Lung (tissue), 12 donors: ENCODE results near the gene GRM4. TPM values are rescaled to one million over a fixed set of nuclear protein-coding genes. Genes with fewer than 3 reads are reported as not detected.

ENCODE experiments used
- ATAC-seq: fragments of 200-7000 bp; cut with Tn5 transposase; one replicate; pipeline ENCODE4 v1.9.1; 2020; ENCODE audit warnings: moderate number of reproducible peaks; ENCODE audit not compliant: insufficient read depth, low FRiP score
- DNase-seq, 3 donors: peaks; one replicate each; pipeline ENCODE4 v3.0.0-alpha.2; 2013 to 2017
- H3K27ac ChIP-seq, 2 donors: one replicate each; pipeline ENCODE4 v1.5.1; 2013; ENCODE audit warnings: mild to moderate bottlenecking in 2 of 2, moderate library complexity in 2 of 2, control low read depth in 1 of 2, inconsistent platforms in 1 of 2, low read depth in 1 of 2, low read length in 1 of 2
- H3K27me3 ChIP-seq, 3 donors: one replicate each; pipeline ENCODE4 v1.5.1; 2013; ENCODE audit warnings: low read length in 2 of 3; ENCODE audit not compliant: control insufficient read depth in 3 of 3, insufficient read depth in 3 of 3
- H3K36me3 ChIP-seq, 4 donors: one replicate each; pipeline ENCODE4 v1.5.1; 2013; ENCODE audit warnings: low read length in 4 of 4, mild to moderate bottlenecking in 1 of 4, moderate library complexity in 1 of 4; ENCODE audit not compliant: control insufficient read depth in 4 of 4, insufficient read depth in 4 of 4
- H3K4me1 ChIP-seq, 5 donors: one replicate each; pipeline ENCODE4 v1.5.1; 2013; ENCODE audit warnings: low read length in 5 of 5, mild to moderate bottlenecking in 2 of 5, moderate library complexity in 1 of 5; ENCODE audit not compliant: control insufficient read depth in 5 of 5, insufficient read depth in 5 of 5
- H3K4me3 ChIP-seq: one replicate; pipeline ENCODE4 v1.5.1; 2013; ENCODE audit warnings: mild to moderate bottlenecking, control low read depth, moderate library complexity
- H3K9ac ChIP-seq, 2 donors: one replicate each; pipeline ENCODE4 v1.5.1; 2013; ENCODE audit warnings: low read length in 2 of 2, control low read depth in 1 of 2; ENCODE audit not compliant: insufficient read depth in 1 of 2
- H3K9me3 ChIP-seq, 4 donors: one replicate each; pipeline ENCODE4 v1.5.1; 2013; ENCODE audit warnings: low read length in 3 of 4, mild to moderate bottlenecking in 1 of 4, moderate library complexity in 1 of 4; ENCODE audit not compliant: control insufficient read depth in 4 of 4, insufficient read depth in 3 of 4
- WGBS, 2 donors: extraction: QIAGEN DNeasy Blood & Tissue Kit; methylation state at CpG; one replicate each; pipeline ENCODE4 v1.1.7; 2013; 5-methylcytosine and 5-hydroxymethylcytosine counted together
- polyA plus RNA-seq, 2 donors: library from polyadenylated mRNA; stranded (reverse); fragments of 200-250 nt; gene quantifications; one replicate each; pipeline ENCODE4 v1.2.1, GENCODE V29; 2013
- total RNA-seq, 2 donors: library from RNA; depleted of rRNA in 1 of 2; stranded (reverse); fragments of >200 nt in 1 of 2; gene quantifications; one replicate each; pipeline ENCODE4 v1.2.1, GENCODE V29; 2014 to 2021
- TF ChIP-seq, protein P1 (sequence below): IDR thresholded peaks from 2 replicates; pipeline ENCODE4 v1.5.1; 2012; ENCODE audit warnings: mild to moderate bottlenecking; ENCODE audit errors: control extremely low read depth, extremely low read depth
- donor health status: control.
- donor health status: control.
- donor health status: Bipolar disorder and iron deficiency.
- donor health status: healthy.
- donor health status: DM: yes; HTN: yes; CAD: no.

Gene GRM4
- total and polyA plus RNA-seq, 4 donors: 0.02 to 0.34 (median 0.09) TPM

GRCh38 chr6:34065466-34066217 lies 80.2 kb downstream of the GRM4 start:
- Histone ChIP-seq H3K36me3 (no peaks in the 10 kb centered on the region), H3K27me3 (peaks cover 0 to 25% (median 0%) of the 10 kb centered on the region in 3 donors), H3K4me1 (peaks cover 0 to 4% (median 0%) of the 10 kb centered on the region in 5 donors), H3K4me3 (no peak overlapping the region), H3K9me3 (peaks cover 0 to 3% (median 0%) of the 10 kb centered on the region in 4 donors), H3K9ac (no peak overlapping the region), H3K27ac (no peak overlapping the region)
- TF ChIP-seq, protein P1, sequence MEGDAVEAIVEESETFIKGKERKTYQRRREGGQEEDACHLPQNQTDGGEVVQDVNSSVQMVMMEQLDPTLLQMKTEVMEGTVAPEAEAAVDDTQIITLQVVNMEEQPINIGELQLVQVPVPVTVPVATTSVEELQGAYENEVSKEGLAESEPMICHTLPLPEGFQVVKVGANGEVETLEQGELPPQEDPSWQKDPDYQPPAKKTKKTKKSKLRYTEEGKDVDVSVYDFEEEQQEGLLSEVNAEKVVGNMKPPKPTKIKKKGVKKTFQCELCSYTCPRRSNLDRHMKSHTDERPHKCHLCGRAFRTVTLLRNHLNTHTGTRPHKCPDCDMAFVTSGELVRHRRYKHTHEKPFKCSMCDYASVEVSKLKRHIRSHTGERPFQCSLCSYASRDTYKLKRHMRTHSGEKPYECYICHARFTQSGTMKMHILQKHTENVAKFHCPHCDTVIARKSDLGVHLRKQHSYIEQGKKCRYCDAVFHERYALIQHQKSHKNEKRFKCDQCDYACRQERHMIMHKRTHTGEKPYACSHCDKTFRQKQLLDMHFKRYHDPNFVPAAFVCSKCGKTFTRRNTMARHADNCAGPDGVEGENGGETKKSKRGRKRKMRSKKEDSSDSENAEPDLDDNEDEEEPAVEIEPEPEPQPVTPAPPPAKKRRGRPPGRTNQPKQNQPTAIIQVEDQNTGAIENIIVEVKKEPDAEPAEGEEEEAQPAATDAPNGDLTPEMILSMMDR: no peak
- peak; percentile 29 to 31 (median 30) for DNase-seq
- WGBS, 2 donors: 57 to 76% methylated on average over 24 of the region's 24 CpGs
- ATAC-seq: no peak

DNA sequence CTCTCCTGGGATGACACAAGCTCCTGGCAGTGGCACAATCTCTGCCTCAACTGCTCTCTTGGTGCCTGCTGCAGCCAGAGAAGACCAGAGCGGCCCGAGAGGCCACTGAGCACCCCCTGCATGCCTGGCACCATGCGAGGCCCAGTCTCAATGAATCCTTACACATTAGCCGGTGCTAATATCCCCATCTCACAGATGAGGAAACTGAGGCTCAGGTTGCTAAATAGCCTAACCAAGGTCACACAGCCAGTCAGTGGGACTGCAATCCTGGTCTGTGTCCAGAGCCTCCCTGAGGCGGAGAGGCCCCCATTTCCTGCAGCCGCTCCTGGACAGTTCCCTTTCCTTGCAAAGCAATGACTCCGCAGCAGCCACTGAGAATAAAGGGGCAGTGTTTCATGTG lies 81.2 kb downstream of the GRM4 start:
- no peak for DNase-seq

GRCh38 chr6:34063651-34064050 lies 82.2 kb downstream of the GRM4 start:
- TF ChIP-seq, protein P1: no peak
- peaks cover 0 to 3% (median 0%) of the 10 kb centered on the region in 4 donors for H3K9me3 ChIP-seq
- H3K4me3 ChIP-seq: no peak overlapping the region
- no peak overlapping the region for H3K9ac ChIP-seq
- 56 to 68% methylated on average over 6 of the region's 6 CpGs for WGBS, 2 donors
- ATAC-seq (no peak), DNase-seq (peak in 2 of 3 donors; percentile 21 to 37)
- H3K27me3 ChIP-seq: peaks cover 0 to 22% (median 0%) of the 10 kb centered on the region in 3 donors
- no peaks in the 10 kb centered on the region for H3K36me3 ChIP-seq
- no peak overlapping the region for H3K27ac ChIP-seq
- peaks cover 0 to 4% (median 0%) of the 10 kb centered on the region in 5 donors for H3K4me1 ChIP-seq

More for the DNA sequence above, 81.2 kb downstream of the GRM4 start:
- Histone ChIP-seq H3K4me3 (no peak overlapping the region), H3K36me3 (no peaks in the 10 kb centered on the region), H3K9ac (no peak overlapping the region), H3K9me3 (peaks cover 0 to 3% (median 0%) of the 10 kb centered on the region in 4 donors), H3K27ac (no peak overlapping the region), H3K27me3 (peaks cover 0 to 22% (median 0%) of the 10 kb centered on the region in 3 donors), H3K4me1 (peaks cover 0 to 4% (median 0%) of the 10 kb centered on the region in 5 donors)
- TF ChIP-seq, protein P1: no peak
- ATAC-seq: no peak
- WGBS, 2 donors: 68 to 74% methylated on average over 7 of the region's 7 CpGs
